Caco-2 (cell line): ENCODE measurements around the gene ZRANB1. TPM values are rescaled to one million over a fixed set of nuclear protein-coding genes. Genes with fewer than 3 reads are reported as not detected.
A peak's percentile ranks its signal among the peaks of the same experiment; 100 is the strongest.

Experiments
- BruUV-seq: library from RNA; stranded (reverse); fragments of 400-500 nt; replicated peaks from 2 replicates; lab custom pipeline; 2021; lab: Mats Ljungman, UMichigan
- CTCF ChIA-PET: fragments of 300-600 bp; sonication (Branson Sonifier 250); formaldehyde crosslinking; loops from one replicate; lab custom pipeline; 2022; ENCODE audit warnings: antibody characterized with exemption; lab: Charles Lee
- POLR2A ChIA-PET: fragments of 300-600 bp; sonication (Branson Sonifier 250); formaldehyde crosslinking; loops from one replicate; lab custom pipeline; 2022; ENCODE audit warnings: antibody characterized with exemption; lab: Charles Lee
- DNase-seq, 2 experiments: peaks; one replicate each; pipeline versions ENCODE4 v3.0.0 to v3.0.0-alpha.2; 2020 to 2022
- H3K27me3 ChIP-seq: replicated peaks from 2 replicates; pipeline ENCODE4 v1.6.0; 2011; ENCODE audit warnings: low read length; ENCODE audit not compliant: control insufficient read depth, insufficient read depth
- H3K36me3 ChIP-seq: 2 replicates; pipeline ENCODE4 v1.5.1; 2011; ENCODE audit warnings: low read length; ENCODE audit not compliant: control insufficient read depth, insufficient read depth
- H3K4me1 ChIP-seq: fragments of 250-450 bp; sonication (Bioruptor Pico); 2 replicates; pipeline ENCODE4 v1.5.1; 2020; ENCODE audit warnings: mild to moderate bottlenecking
- H3K4me3 ChIP-seq: 2 replicates; pipeline ENCODE4 v1.5.1; 2011; ENCODE audit warnings: low read depth, mild to moderate bottlenecking, control low read depth, low read length
- H3K9me3 ChIP-seq: fragments of 250-450 bp; sonication (Bioruptor Pico); 2 replicates; pipeline ENCODE4 v1.5.1; 2020; ENCODE audit warnings: mild to moderate bottlenecking, moderate library complexity
- H3K27ac Mint-ChIP-seq: one replicate; pipeline ENCODE4 v1.8.0; 2022; ENCODE audit warnings: mixed read lengths; ENCODE audit not compliant: unreplicated experiment
- H3K27me3 Mint-ChIP-seq: one replicate; pipeline ENCODE4 v1.8.0; 2022; ENCODE audit warnings: mixed read lengths; ENCODE audit not compliant: insufficient read depth, unreplicated experiment
- H3K36me3 Mint-ChIP-seq: one replicate; pipeline ENCODE4 v1.8.0; 2022; ENCODE audit warnings: mild to moderate bottlenecking, mixed read lengths; ENCODE audit not compliant: insufficient read depth, unreplicated experiment
- H3K4me1 Mint-ChIP-seq: one replicate; pipeline ENCODE4 v1.8.0; 2022; ENCODE audit warnings: low read depth, mixed read lengths; ENCODE audit not compliant: unreplicated experiment
- H3K4me3 Mint-ChIP-seq: one replicate; pipeline ENCODE4 v1.8.0; 2022; ENCODE audit warnings: mild to moderate bottlenecking, moderate library complexity, mixed read lengths; ENCODE audit not compliant: unreplicated experiment
- H3K9me3 Mint-ChIP-seq: one replicate; pipeline ENCODE4 v1.8.0; 2022; ENCODE audit warnings: mixed read lengths; ENCODE audit not compliant: unreplicated experiment
- CTCF ChIP-seq, 2 experiments: fragments of 200-600 bp in 1 of 2; IDR thresholded peaks; 1 replicate in 1 of 2; 2 replicates in 1 of 2; pipeline versions ENCODE4 v1.5.1 to v1.8.0; 2011 to 2022; ENCODE audit warnings: antibody characterized with exemption in 1 of 2, control low read depth in 1 of 2, inconsistent platforms in 1 of 2, low read depth in 1 of 2, low read length in 1 of 2, mild to moderate bottlenecking in 1 of 2, moderate library complexity in 1 of 2; ENCODE audit not compliant: insufficient read depth in 1 of 2, severe bottlenecking in 1 of 2, unreplicated experiment in 1 of 2
- intact Hi-C: fragments of 100-400 bp; cut with micrococcal nuclease; formaldehyde crosslinking; loops from one replicate; pipeline ENCODE4 v1.10.0; 2022; ENCODE audit not compliant: unreplicated experiment
- total RNA-seq: library from RNA; stranded (reverse); gene quantifications from 2 replicates; pipeline ENCODE4 v1.2.3, GENCODE V29; 2022

ZRANB1 gene
- total RNA-seq, 1 experiment from 2014 or later = 24.6 TPM

- no peaks in the 10 kb centered on the region for H3K27me3 ChIP-seq
- intact Hi-C loops = loop anchor here (5.0 kb wide), 1 partner anchor 57 kb away; no protein-coding TSS in a partner anchor
- no TSS peak for BruUV-seq
- TF ChIP-seq CTCF (IDR thresholded peaks at IDR 0.05; ENCODE audit: insufficient read depth in 1 of 2, low read depth in 1 of 2, low read length in 1 of 2, severe bottlenecking in 1 of 2, unreplicated experiment in 1 of 2) = no peak
- Mint-ChIP-seq H3K4me1 (no peaks in the 10 kb centered on the region), H3K9me3 (no peaks in the 10 kb centered on the region), H3K27me3 (no peaks in the 10 kb centered on the region), H3K4me3 (no peak overlapping the region), H3K36me3 (peaks cover 62% of the 10 kb centered on the region), H3K27ac (no peak overlapping the region)
- ChIA-PET CTCF (no interaction called here), POLR2A (no interaction called here)
- no peak overlapping the region for H3K4me3 ChIP-seq
- peak in 1 of 2 experiments; percentile 27 for DNase-seq
- H3K36me3 ChIP-seq = peaks cover 2% of the 10 kb centered on the region
- H3K4me1 ChIP-seq = no peaks in the 10 kb centered on the region
- H3K9me3 ChIP-seq = no peaks in the 10 kb centered on the region
Measured at GRCh38 chr10:125005312-125006187, 63.6 kb downstream of the ZRANB1 start.

GRCh38 chr10:125006188-125006680 is 64.3 kb downstream of the ZRANB1 start:
- Mint-ChIP-seq H3K9me3 (no peaks in the 10 kb centered on the region), H3K4me1 (no peaks in the 10 kb centered on the region), H3K4me3 (no peak overlapping the region), H3K27ac (no peak overlapping the region), H3K36me3 (peaks cover 57% of the 10 kb centered on the region), H3K27me3 (no peaks in the 10 kb centered on the region)
- Histone ChIP-seq H3K27me3 (no peaks in the 10 kb centered on the region), H3K4me1 (no peaks in the 10 kb centered on the region), H3K4me3 (no peak overlapping the region), H3K9me3 (no peaks in the 10 kb centered on the region), H3K36me3 (peaks cover 2% of the 10 kb centered on the region)
- intact Hi-C loops = loop anchor here (5.0 kb wide), 1 partner anchor 56 kb away; no protein-coding TSS in a partner anchor
- TF ChIP-seq CTCF (IDR thresholded peaks at IDR 0.05; ENCODE audit: insufficient read depth in 1 of 2, low read depth in 1 of 2, low read length in 1 of 2, severe bottlenecking in 1 of 2, unreplicated experiment in 1 of 2) = no peak
- ChIA-PET CTCF (no interaction called here), POLR2A (no interaction called here)
- no TSS peak for BruUV-seq
- DNase-seq = peak in 1 of 2 experiments; percentile 9

GRCh38 chr10:125006921-125007426 is 65.1 kb downstream of the ZRANB1 start:
- no peaks in the 10 kb centered on the region for H3K27me3 Mint-ChIP-seq
- no peaks in the 10 kb centered on the region for H3K9me3 Mint-ChIP-seq
- H3K27ac Mint-ChIP-seq = no peak overlapping the region
- BruUV-seq = no TSS peak
- Histone ChIP-seq H3K4me3 (no peak overlapping the region), H3K9me3 (no peaks in the 10 kb centered on the region), H3K27me3 (no peaks in the 10 kb centered on the region), H3K36me3 (peaks cover 2% of the 10 kb centered on the region), H3K4me1 (no peaks in the 10 kb centered on the region)
- H3K4me1 Mint-ChIP-seq = no peaks in the 10 kb centered on the region
- no peak for TF ChIP-seq CTCF (IDR thresholded peaks at IDR 0.05; ENCODE audit: insufficient read depth in 1 of 2, low read depth in 1 of 2, low read length in 1 of 2, severe bottlenecking in 1 of 2, unreplicated experiment in 1 of 2)
- intact Hi-C loops = loop anchor here (5.0 kb wide), 1 partner anchor 55 kb away; no protein-coding TSS in a partner anchor
- no peak for DNase-seq
- ChIA-PET POLR2A (no interaction called here), CTCF (no interaction called here)
- H3K36me3 Mint-ChIP-seq = peaks cover 57% of the 10 kb centered on the region
- H3K4me3 Mint-ChIP-seq = no peak overlapping the region
